ENCODE measurements around the gene NPTXR.
A peak's percentile ranks its signal among the peaks of the same experiment; 100 is the strongest.

Gene NPTXR

DNA sequence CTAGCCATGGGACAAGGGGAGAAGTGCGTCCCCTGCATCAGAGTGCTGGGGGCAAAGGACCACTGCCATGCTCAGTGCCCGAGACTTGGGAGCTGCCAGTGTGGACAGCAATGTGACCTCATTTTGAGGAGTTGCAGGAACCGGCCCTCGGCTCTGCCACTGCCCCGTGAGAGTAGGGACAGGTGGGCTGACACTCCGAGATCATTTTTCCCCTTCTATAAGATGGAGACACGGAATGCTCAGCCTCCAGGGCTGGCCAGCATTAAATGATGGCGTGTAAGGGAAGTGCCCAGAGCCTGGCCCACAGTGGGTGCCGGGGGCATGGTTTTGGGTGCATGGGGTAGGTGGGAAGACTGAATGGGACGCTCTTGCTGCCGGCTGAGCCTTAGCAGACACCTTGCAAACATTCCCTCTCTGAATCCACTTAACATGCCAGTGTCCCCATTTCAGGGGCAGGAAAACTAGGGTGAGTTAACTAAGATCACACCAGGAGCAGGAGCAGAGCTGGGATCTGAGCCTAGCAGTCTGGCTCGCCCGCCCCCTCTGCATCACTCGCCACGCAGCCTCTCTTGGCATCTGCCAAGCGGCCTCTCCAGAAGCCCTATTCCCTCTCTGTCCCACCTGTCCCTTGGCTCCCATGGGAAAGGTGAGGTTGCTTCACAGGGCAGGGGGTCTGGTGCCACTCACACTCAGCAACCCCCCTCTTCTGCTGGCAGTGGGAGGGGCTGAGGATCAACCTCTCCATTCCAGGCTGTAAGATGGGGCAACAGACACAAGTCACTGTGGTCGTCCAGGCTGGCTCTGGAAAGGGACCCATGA lies 13.6 kb downstream of the NPTXR start:
- no peak for DNase-seq

GRCh38 chr22:38829485-38829884 lies 14.3 kb downstream of the NPTXR start:
- DNase-seq: no peak

DNA sequence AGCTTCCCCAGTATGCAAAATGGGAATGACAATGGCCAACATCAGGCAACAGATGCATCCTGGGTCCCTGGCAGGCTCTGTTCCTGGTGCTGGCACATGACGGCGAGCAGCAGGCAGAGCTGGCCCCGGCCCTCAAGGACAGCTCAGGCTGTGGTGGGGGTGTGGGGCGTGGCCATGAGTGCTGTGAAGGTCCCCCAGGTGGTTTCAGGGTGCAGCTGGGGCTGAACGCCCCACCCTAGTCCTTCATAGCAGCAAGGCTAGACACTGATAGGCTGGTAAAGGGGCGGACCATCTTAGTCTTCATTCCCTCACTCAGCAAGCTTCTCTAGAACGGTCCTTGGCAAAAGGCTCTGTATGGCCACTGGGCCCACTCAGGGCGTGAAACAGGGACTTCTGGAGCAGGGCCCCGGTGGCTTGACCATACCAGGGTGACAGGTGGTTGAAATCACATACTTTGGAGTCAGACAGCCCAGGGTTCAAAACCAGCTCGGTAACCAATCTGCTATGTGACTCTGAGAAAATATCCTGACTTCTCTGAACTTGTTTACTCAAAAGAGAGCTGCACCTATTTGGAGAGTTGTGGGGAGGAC lies 15.1 kb downstream of the NPTXR start:
- no peak for DNase-seq

DNA sequence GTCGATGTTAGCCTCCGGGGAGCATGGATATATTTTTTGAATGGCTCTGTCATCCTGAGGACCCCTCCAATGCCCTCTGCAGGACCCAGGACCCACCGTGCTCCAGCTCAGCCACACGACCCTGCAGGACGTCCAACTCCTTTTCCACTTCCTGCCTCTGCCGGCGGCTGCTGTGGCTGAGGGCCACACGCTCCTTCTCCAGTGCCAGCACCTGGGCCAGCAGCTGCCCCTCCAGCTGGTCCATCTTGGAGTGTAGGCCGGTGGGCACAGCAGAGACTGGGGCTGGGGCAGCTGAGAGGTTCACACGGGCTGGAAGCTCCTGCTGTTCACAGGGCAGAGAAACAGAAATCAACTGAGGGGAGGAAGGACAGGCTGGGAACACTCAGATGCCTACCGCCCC lies 15.6 kb downstream of the NPTXR start:
- DNase-seq: no peak

GRCh38 chr22:38827510-38827909 lies 16.3 kb downstream of the NPTXR start:
- DNase-seq: no peak

DNA sequence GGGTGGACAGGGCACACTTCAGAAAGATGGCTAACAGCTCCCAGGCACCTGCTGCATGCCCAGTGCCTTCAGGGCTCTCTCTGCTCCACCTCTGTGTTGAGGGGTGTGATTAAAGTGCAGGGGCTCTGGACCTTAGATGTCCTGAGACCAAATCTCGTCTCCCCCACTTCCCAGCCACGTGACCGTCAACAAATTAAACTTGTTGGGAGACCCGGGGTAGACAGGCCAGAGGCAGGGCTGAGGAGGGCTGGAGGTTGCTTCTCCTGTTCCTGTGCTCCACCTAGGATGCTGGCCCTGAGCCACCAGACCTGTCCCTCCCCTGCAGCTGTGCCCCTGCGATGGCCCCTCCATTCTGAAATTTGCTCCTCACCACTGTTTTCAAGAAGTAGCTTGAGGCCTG lies 17.0 kb downstream of the NPTXR start:
- DNase-seq: no peak

- no peak for DNase-seq
Observed at GRCh38 chr22:38826386-38826785, 17.4 kb downstream of the NPTXR start.

GRCh38 chr22:38824585-38824984 lies 19.2 kb downstream of the NPTXR start:
- DNase-seq: no peak

- DNase-seq: no peak
Observed at GRCh38 chr22:38823637-38824036, 20.2 kb downstream of the NPTXR start.

DNA sequence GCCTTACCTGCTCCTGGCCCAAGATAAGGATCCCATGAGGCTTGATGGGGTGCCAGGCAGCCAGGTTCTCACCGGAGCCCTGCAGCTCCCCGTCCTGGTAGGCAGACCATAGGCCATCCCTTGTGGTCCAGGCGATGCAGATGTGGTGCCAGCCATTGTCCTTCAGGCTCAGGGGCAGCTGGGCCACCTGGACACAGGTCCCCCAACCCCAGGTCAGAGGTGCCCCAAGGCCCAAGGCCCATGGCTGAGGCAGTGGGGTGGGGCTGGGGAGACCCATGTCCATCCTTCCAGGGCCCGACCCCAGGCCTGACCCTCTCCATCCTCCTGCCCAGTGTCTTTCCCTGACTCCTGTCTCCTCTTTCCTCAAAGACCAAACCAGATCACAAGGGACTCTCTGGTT lies 20.8 kb downstream of the NPTXR start:
- no peak for DNase-seq

- no peak for DNase-seq
Observed at GRCh38 chr22:38820020-38820419, 23.8 kb downstream of the NPTXR start.

- no peak for DNase-seq
Observed at GRCh38 chr22:38819387-38819940, 24.4 kb downstream of the NPTXR start.

DNA sequence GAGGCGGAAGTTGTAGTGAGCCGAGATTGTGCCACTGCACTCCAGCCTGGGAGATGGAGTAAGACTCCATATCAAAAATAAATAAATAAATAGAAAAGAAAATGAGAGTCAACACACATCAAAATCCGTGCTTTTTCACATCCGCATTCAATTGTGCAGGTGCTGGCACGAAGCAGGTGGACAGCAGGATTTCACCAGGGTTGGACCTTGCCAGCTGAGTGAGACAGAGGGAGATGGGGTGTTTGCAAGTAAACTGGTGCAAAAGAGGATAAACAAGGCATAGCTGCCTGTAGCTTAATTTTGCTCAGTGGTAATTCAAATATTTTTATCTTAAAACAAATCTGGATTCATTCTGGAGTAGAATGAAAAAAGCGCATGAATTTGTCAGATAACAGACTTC lies 26.6 kb downstream of the NPTXR start:
- DNase-seq: no peak

- DNase-seq: no peak
Observed at GRCh38 chr22:38815842-38816241, 28.0 kb downstream of the NPTXR start.

DNA sequence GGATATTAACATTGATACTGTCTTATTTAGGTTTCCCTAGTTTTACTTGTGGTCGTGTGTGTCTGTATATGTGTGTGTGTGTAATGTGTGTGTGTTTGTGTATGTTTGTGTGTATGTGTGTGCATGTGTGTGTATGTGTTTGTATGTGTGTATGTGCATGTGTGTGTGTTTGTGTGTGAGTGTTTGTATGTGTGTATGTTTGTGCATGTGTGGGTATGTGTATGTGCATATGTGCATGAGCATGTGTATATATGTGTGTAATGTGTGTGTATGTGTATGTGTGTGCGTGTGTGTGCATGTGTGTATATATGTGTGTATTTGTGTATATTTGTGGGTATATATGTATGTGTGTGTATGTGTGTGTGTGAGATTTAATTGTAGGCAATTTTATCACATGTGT lies 32.6 kb downstream of the NPTXR start:
- DNase-seq: no peak

GRCh38 chr22:38805041-38805593 lies 38.7 kb downstream of the NPTXR start:
- DNase-seq: peak; percentile 12

DNA sequence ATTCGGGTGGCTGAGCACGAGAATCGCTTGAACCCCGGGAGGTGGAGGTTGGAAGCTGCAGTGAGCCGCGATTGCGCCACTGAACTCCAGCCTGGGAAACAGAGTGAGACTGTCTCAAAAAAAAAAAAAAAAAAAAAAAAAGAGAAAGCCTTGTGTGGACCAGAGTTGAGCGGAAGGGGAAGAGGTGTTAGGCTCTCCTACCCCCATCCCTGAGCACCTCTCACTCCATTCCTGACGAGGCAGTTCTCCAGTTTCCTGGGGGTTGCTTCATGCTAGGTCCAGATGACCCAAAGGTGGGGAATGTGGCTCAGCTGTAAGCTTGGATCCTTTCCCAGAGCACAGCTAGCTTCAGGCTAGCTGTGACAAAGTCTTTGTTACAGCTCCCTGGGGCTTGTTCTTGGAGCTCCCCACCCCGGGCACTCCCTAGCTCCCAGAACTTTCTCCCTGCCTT lies 41.1 kb downstream of the NPTXR start:
- peak; percentile 90 for DNase-seq

- peak; percentile 73 for DNase-seq
Observed at GRCh38 chr22:38799265-38800002, 44.4 kb downstream of the NPTXR start.

DNA sequence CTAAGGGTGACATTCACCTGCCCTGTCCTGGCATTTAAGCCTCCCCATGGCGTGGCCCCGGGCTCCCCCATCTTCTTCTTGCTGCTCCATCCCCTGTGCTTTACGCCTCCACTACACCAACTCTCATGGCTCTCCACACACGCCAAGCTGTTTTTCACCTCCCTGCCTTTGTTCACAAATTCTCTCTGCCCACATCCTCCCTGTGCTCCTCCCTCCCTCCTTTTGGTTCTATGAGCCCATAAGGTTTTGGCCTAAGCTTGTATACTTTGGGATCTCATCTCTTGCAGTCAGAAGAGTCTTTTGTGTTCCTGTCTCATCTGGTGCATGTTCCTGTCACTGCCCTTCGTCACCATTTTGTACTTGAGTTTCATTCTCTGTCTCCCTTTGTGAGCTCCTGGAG lies 45.3 kb downstream of the NPTXR start:
- no peak for DNase-seq

- DNase-seq: no peak
Observed at GRCh38 chr22:38796262-38796957, 47.4 kb downstream of the NPTXR start.

GRCh38 chr22:38795569-38795968 lies 48.3 kb downstream of the NPTXR start:
- DNase-seq: no peak

GRCh38 chr22:38793721-38794466 lies 49.9 kb downstream of the NPTXR start, which contains the start of gene DNAL4:
TSS of gene DNAL4 (minus strand) at chr22:38794143. CDS start at chr22:38782731, 11,412 bp downstream.
- DNase-seq: peak; percentile 99

Measured in NCI-H69 (cell line).